ENCODE measurements around the gene HNRNPM.

Gene HNRNPM

GRCh38 chr19:8446061-8446709 lies 1.4 kb downstream of the HNRNPM start:
- H3K27ac ChIP-seq (ENCODE audit: low read length) = peak overlapping the region; percentile 90
- peak overlapping the region; percentile 76 to 90; a peak in 3 of 4 replicates for H3K4me3 ChIP-seq (ENCODE audit: low read depth in 1 of 2, low read length in 2 of 2)
- peak overlapping the region; percentile 98 for H3K9ac ChIP-seq (ENCODE audit: low read depth, low read length)
- H3K27me3 ChIP-seq (ENCODE audit: insufficient read depth, low read length, poor library complexity) = no peaks in the 10 kb centered on the region
- ATAC-seq (ENCODE audit: insufficient read depth, low read depth) (no peak), DNase-seq (no peak)
- H4K20me1 ChIP-seq (ENCODE audit: insufficient read depth, low read length) = peaks cover 53% of the 10 kb centered on the region
- H3K79me2 ChIP-seq (ENCODE audit: insufficient read depth, low read length) = peaks cover 67% of the 10 kb centered on the region
- peaks cover 47% of the 10 kb centered on the region for H3K36me3 ChIP-seq (ENCODE audit: insufficient read depth, low read length)
- TF ChIP-seq CTCF (IDR thresholded peaks at IDR 0.05; ENCODE audit: borderline replicate concordance, extremely low read depth, low read length, poor library complexity, severe bottlenecking) (no peak), EZH2 (IDR thresholded peaks at IDR 0.05; ENCODE audit: borderline replicate concordance, low read depth, low read length, severe bottlenecking) (no peak)
- H2AFZ ChIP-seq (ENCODE audit: low read depth, low read length) = no peak overlapping the region
- peaks cover 44% of the 10 kb centered on the region for H3K4me1 ChIP-seq (ENCODE audit: insufficient read depth, low read length)
- H3K9me3 ChIP-seq (ENCODE audit: insufficient read depth, low read length, severe bottlenecking) = no peaks in the 10 kb centered on the region
- peak overlapping the region; percentile 74 for H3K4me2 ChIP-seq (ENCODE audit: insufficient read depth, low read length)

- H3K9ac ChIP-seq (ENCODE audit: low read depth, low read length) = 0 out of 2 replicates have a peak overlapping the region, but pooled peaks have one; percentile 12
- peak overlapping the region; percentile 32; the same call in 1 of the 2 replicates for H3K4me2 ChIP-seq (ENCODE audit: insufficient read depth, low read length)
- H3K36me3 ChIP-seq (ENCODE audit: insufficient read depth, low read length) = peaks cover 81% of the 10 kb centered on the region
Measured at GRCh38 chr19:8449830-8450229, 5.1 kb downstream of the HNRNPM start.

GRCh38 chr19:8451377-8451776 lies 6.6 kb downstream of the HNRNPM start:
- Histone ChIP-seq H3K4me1 (ENCODE audit: insufficient read depth, low read length) (peaks cover 42% of the 10 kb centered on the region), H3K4me2 (ENCODE audit: insufficient read depth, low read length) (peak overlapping the region; percentile 10; the same call in 1 of the 2 replicates), H3K4me3 (ENCODE audit: low read depth in 1 of 2, low read length in 2 of 2) (no peak overlapping the region), H3K9me3 (ENCODE audit: insufficient read depth, low read length, severe bottlenecking) (no peaks in the 10 kb centered on the region), H3K27me3 (ENCODE audit: insufficient read depth, low read length, poor library complexity) (no peaks in the 10 kb centered on the region), H3K9ac (ENCODE audit: low read depth, low read length) (no peak overlapping the region), H3K27ac (ENCODE audit: low read length) (no peak overlapping the region), H3K79me2 (ENCODE audit: insufficient read depth, low read length) (peaks cover 99% of the 10 kb centered on the region), H4K20me1 (ENCODE audit: insufficient read depth, low read length) (peaks cover 91% of the 10 kb centered on the region), H3K36me3 (ENCODE audit: insufficient read depth, low read length) (peaks cover 84% of the 10 kb centered on the region), H2AFZ (ENCODE audit: low read depth, low read length) (no peak overlapping the region)
- DNase-seq = no peak
- no peak for TF ChIP-seq CTCF (IDR thresholded peaks at IDR 0.05; ENCODE audit: borderline replicate concordance, extremely low read depth, low read length, poor library complexity, severe bottlenecking)
- TF ChIP-seq EZH2 (IDR thresholded peaks at IDR 0.05; ENCODE audit: borderline replicate concordance, low read depth, low read length, severe bottlenecking) = no peak
- ATAC-seq (ENCODE audit: insufficient read depth, low read depth) = no peak

More at GRCh38 chr19:8449830-8450229, 5.1 kb downstream of the HNRNPM start:
- no peaks in the 10 kb centered on the region for H3K27me3 ChIP-seq (ENCODE audit: insufficient read depth, low read length, poor library complexity)
- H3K27ac ChIP-seq (ENCODE audit: low read length) = no peak overlapping the region
- DNase-seq = no peak
- no peak for TF ChIP-seq CTCF (IDR thresholded peaks at IDR 0.05; ENCODE audit: borderline replicate concordance, extremely low read depth, low read length, poor library complexity, severe bottlenecking)
- no peak for TF ChIP-seq EZH2 (IDR thresholded peaks at IDR 0.05; ENCODE audit: borderline replicate concordance, low read depth, low read length, severe bottlenecking)
- H3K4me1 ChIP-seq (ENCODE audit: insufficient read depth, low read length) = peaks cover 49% of the 10 kb centered on the region
- H4K20me1 ChIP-seq (ENCODE audit: insufficient read depth, low read length) = peaks cover 89% of the 10 kb centered on the region
- H2AFZ ChIP-seq (ENCODE audit: low read depth, low read length) = no peak overlapping the region
- ATAC-seq (ENCODE audit: insufficient read depth, low read depth) = no peak
- peaks cover 99% of the 10 kb centered on the region for H3K79me2 ChIP-seq (ENCODE audit: insufficient read depth, low read length)
- H3K4me3 ChIP-seq (ENCODE audit: low read depth in 1 of 2, low read length in 2 of 2) = no peak overlapping the region
- H3K9me3 ChIP-seq (ENCODE audit: insufficient read depth, low read length, severe bottlenecking) = no peaks in the 10 kb centered on the region
